Measurements from ENCODE around the gene RBPJ. TPM values are rescaled to one million over a fixed set of nuclear protein-coding genes. Genes with fewer than 3 reads are reported as not detected.

Gene RBPJ
- total RNA-seq, 4 donors from 2014 or later, result 60.4 to 99.3 (median 78.5) TPM

- no peak for TF ChIP-seq POLR2A (IDR thresholded peaks at IDR 0.05)
- no peak for TF ChIP-seq CTCF (IDR thresholded peaks at IDR 0.05)
- H3K36me3 ChIP-seq, result peaks cover 0 to 3% of the 10 kb centered on the region in 2 donors
- intact Hi-C loops (cut with DNase I), result loop anchor here (5.0 kb wide), 2 partner anchors 81 to 426 kb away; no protein-coding TSS in a partner anchor
- peaks cover 10 to 15% of the 10 kb centered on the region in 2 donors for H3K4me1 ChIP-seq
- H3K9me3 ChIP-seq, result no peaks in the 10 kb centered on the region
- H3K27ac ChIP-seq, result peak overlapping the region in 2 of 3 donors; percentile 35 to 67
- no peaks in the 10 kb centered on the region for H3K27me3 ChIP-seq
- H3K4me3 ChIP-seq (replicated peaks in 1 of 3), result no peak overlapping the region
- no peak for DNase-seq
- 86 to 88% methylated on average over 3 of the region's 3 CpGs for WGBS, 2 donors
These were observed 92.8 kb downstream of the RBPJ start for GRCh38 chr4:26413582-26413981.

- 91 to 92% methylated on average over 1 of the region's 1 CpG for WGBS, 2 donors
- no peak for TF ChIP-seq POLR2A (IDR thresholded peaks at IDR 0.05)
- no peak for TF ChIP-seq CTCF (IDR thresholded peaks at IDR 0.05)
- Histone ChIP-seq H3K4me1 (peaks cover 4 to 7% of the 10 kb centered on the region in 2 donors), H3K9me3 (no peaks in the 10 kb centered on the region), H3K27me3 (no peaks in the 10 kb centered on the region), H3K36me3 (peaks cover 0 to 6% of the 10 kb centered on the region in 2 donors), H3K27ac (no peak overlapping the region), H3K4me3 (replicated peaks in 1 of 3) (no peak overlapping the region)
- intact Hi-C loops (cut with DNase I), result no loop called here
- no peak for DNase-seq
These were observed 97.3 kb downstream of the RBPJ start for GRCh38 chr4:26418107-26418506.

GRCh38 chr4:26418850-26419249, 98.0 kb downstream of the RBPJ start:
- Histone ChIP-seq H3K4me3 (replicated peaks in 1 of 3) (no peak overlapping the region), H3K9me3 (no peaks in the 10 kb centered on the region), H3K36me3 (peaks cover 0 to 6% of the 10 kb centered on the region in 2 donors), H3K27me3 (no peaks in the 10 kb centered on the region), H3K27ac (no peak overlapping the region), H3K4me1 (peaks cover 0 to 3% of the 10 kb centered on the region in 2 donors)
- no peak for TF ChIP-seq CTCF (IDR thresholded peaks at IDR 0.05)
- TF ChIP-seq POLR2A (IDR thresholded peaks at IDR 0.05), result no peak
- 96 to 97% methylated on average over 9 of the region's 9 CpGs for WGBS, 2 donors
- no peak for DNase-seq
- intact Hi-C loops (cut with DNase I), result no loop called here

DNA sequence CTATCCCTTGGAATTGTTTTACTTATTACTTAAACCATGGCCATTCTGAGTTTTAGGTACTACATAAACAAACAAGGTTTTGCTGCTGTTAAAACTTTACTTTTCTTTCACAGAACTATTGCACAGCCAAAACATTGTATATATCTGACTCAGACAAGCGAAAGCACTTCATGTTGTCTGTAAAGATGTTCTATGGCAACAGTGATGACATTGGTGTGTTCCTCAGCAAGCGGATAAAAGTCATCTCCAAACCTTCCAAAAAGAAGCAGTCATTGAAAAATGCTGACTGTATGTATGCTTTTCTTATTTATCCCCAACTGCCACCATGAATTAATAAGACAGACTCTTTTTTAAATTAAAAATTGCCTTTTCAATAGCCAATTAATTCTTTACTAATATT, 99.6 kb downstream of the RBPJ start:
- no peak for TF ChIP-seq CTCF (IDR thresholded peaks at IDR 0.05)
- TF ChIP-seq POLR2A (IDR thresholded peaks at IDR 0.05), result no peak
- Histone ChIP-seq H3K4me1 (peaks cover 0 to 3% of the 10 kb centered on the region in 2 donors), H3K27me3 (no peaks in the 10 kb centered on the region), H3K36me3 (peaks cover 0 to 6% of the 10 kb centered on the region in 2 donors), H3K27ac (no peak overlapping the region), H3K4me3 (replicated peaks in 1 of 3) (no peak overlapping the region), H3K9me3 (no peaks in the 10 kb centered on the region)
- intact Hi-C loops (cut with DNase I), result no loop called here
- WGBS, 2 donors, result 98% methylated on average over 2 of the region's 2 CpGs
- no peak for DNase-seq

- intact Hi-C loops (cut with DNase I), result no loop called here
- no peak overlapping the region for H3K27ac ChIP-seq
- peaks cover 0 to 3% of the 10 kb centered on the region in 2 donors for H3K4me1 ChIP-seq
- no peaks in the 10 kb centered on the region for H3K27me3 ChIP-seq
- DNase-seq, result no peak
- no peak overlapping the region for H3K4me3 ChIP-seq (replicated peaks in 1 of 3)
- no peaks in the 10 kb centered on the region for H3K9me3 ChIP-seq
- TF ChIP-seq CTCF (IDR thresholded peaks at IDR 0.05) (no peak), POLR2A (IDR thresholded peaks at IDR 0.05) (no peak)
- peaks cover 0 to 3% of the 10 kb centered on the region in 2 donors for H3K36me3 ChIP-seq
- WGBS, 2 donors, result 45 to 62% methylated on average over 1 of the region's 1 CpG
These were observed 100.1 kb downstream of the RBPJ start for GRCh38 chr4:26420913-26421312.
